ENCODE results near the gene IFITM2. TPM values are rescaled to one million over a fixed set of nuclear protein-coding genes. Genes with fewer than 3 reads are reported as not detected.

IFITM2 gene
- total and polyA plus RNA-seq, 2 of the 13 experiments (the other 11 are each of a cell fraction or from before 2014, with no cell fraction given), result 13.8 to 267 TPM

- no peak for TF ChIP-seq ZBTB25 (CRISPR knock-in tag; IDR thresholded peaks at IDR 0.05)
- no peak for TF ChIP-seq GLI4 (CRISPR knock-in tag; IDR thresholded peaks at IDR 0.05; ENCODE audit: borderline replicate concordance)
- TF ChIP-seq ZNF17 (CRISPR knock-in tag; IDR thresholded peaks at IDR 0.05), result no peak
- TF ChIP-seq CREB1 (IDR thresholded peaks at IDR 0.05), result peak; percentile 94
- TF ChIP-seq CREB1 (CRISPR knock-in tag; IDR thresholded peaks at IDR 0.05), result peak; percentile 67
- TF ChIP-seq ZNF333 (CRISPR knock-in tag; IDR thresholded peaks at IDR 0.05; ENCODE audit: borderline replicate concordance), result no peak
- no peak for TF ChIP-seq NCOR1 (IDR thresholded peaks at IDR 0.05; ENCODE audit: borderline replicate concordance, low read length)
- TF ChIP-seq ZNF879 (CRISPR knock-in tag; IDR thresholded peaks at IDR 0.05), result no peak
- no peak for TF ChIP-seq KAT7 (CRISPR knock-in tag; IDR thresholded peaks at IDR 0.05; ENCODE audit: borderline replicate concordance)
- peak; percentile 97 for TF ChIP-seq ZNF263 (CRISPR knock-in tag; IDR thresholded peaks at IDR 0.05)
- TF ChIP-seq TCF12 (IDR thresholded peaks at IDR 0.05), result no peak
- no peak for TF ChIP-seq TCF12 (CRISPR knock-in tag; IDR thresholded peaks at IDR 0.05)
- no peak for TF ChIP-seq ZKSCAN5 (CRISPR knock-in tag; IDR thresholded peaks at IDR 0.05)
- TF ChIP-seq ZNF124 (CRISPR knock-in tag; IDR thresholded peaks at IDR 0.05), result no peak
- TF ChIP-seq ZNF280B (CRISPR knock-in tag; IDR thresholded peaks at IDR 0.05; ENCODE audit: borderline replicate concordance), result no peak
- no peak for TF ChIP-seq ZBTB2 (CRISPR knock-in tag; IDR thresholded peaks at IDR 0.05; ENCODE audit: low read depth)
- TF ChIP-seq ZNF770 (CRISPR knock-in tag; IDR thresholded peaks at IDR 0.05), result no peak
- TF ChIP-seq HNF4A (CRISPR knock-in tag; IDR thresholded peaks at IDR 0.05), result peak; percentile 31
- 0 out of 2 replicates have a peak, but pooled peaks have one; percentile 57 for TF ChIP-seq ZNF691 (CRISPR knock-in tag; IDR thresholded peaks at IDR 0.05; ENCODE audit: borderline replicate concordance, low read depth)
- no peak for TF ChIP-seq ZKSCAN8 (CRISPR knock-in tag; IDR thresholded peaks at IDR 0.05; ENCODE audit: borderline replicate concordance)
Measured at GRCh38 chr11:326842-327580, 19.4 kb downstream of the IFITM2 start (continued).

Data from HepG2 (cell line).